ENCODE data around the gene C3orf38. TPM values are rescaled to one million over a fixed set of nuclear protein-coding genes. Genes with fewer than 3 reads are reported as not detected.
"Not testable (repeated sequence)": the region's sequence is repeated elsewhere in the genome, so short reads cannot be mapped to it uniquely, and the experiment has no call there.

The C3orf38 gene
- 76.1 TPM for total RNA-seq

GRCh38 chr3:88149509-88150362 lies at the start of gene C3orf38:
TSS of gene C3orf38 (plus strand) at chr3:88149959. CDS start at chr3:88150053, 94 bp downstream.
- Histone ChIP-seq H3K27me3 (ENCODE audit: insufficient read depth, low read length) (no peaks in the 10 kb centered on the region), H3K4me3 (ENCODE audit: low read length) (peak within 1 kb of the TSS; percentile 96), H3K4me1 (ENCODE audit: insufficient read depth, low read length) (peaks cover 40% of the 10 kb centered on the region)

GRCh38 chr3:88101142-88101541 lies 48.6 kb upstream of the C3orf38 start:
- Histone ChIP-seq H3K9me3 (ENCODE audit: low read depth, low read length) (no peaks in the 10 kb centered on the region), H3K27me3 (ENCODE audit: insufficient read depth, low read length) (no peaks in the 10 kb centered on the region), H3K4me1 (ENCODE audit: insufficient read depth, low read length) (no peaks in the 10 kb centered on the region), H3K4me3 (ENCODE audit: low read length) (no peak overlapping the region)

More at GRCh38 chr3:88149509-88150362, at the start of gene C3orf38:
- H3K9me3 ChIP-seq (ENCODE audit: low read depth, low read length) = no peaks in the 10 kb centered on the region

- no peaks in the 10 kb centered on the region for H3K27me3 ChIP-seq (ENCODE audit: insufficient read depth, low read length)
- no peaks in the 10 kb centered on the region for H3K4me1 ChIP-seq (ENCODE audit: insufficient read depth, low read length)
- no peaks in the 10 kb centered on the region for H3K9me3 ChIP-seq (ENCODE audit: low read depth, low read length)
- H3K4me3 ChIP-seq (ENCODE audit: low read length) = no peak overlapping the region
Measured at GRCh38 chr3:88105325-88105724, 44.4 kb upstream of the C3orf38 start.

- Histone ChIP-seq H3K4me3 (ENCODE audit: low read length) (no peak overlapping the region), H3K4me1 (ENCODE audit: insufficient read depth, low read length) (no peaks in the 10 kb centered on the region), H3K9me3 (ENCODE audit: low read depth, low read length) (no peaks in the 10 kb centered on the region), H3K27me3 (ENCODE audit: insufficient read depth, low read length) (no peaks in the 10 kb centered on the region)
Measured at GRCh38 chr3:88112289-88112688, 37.5 kb upstream of the C3orf38 start.

- peaks cover 4% of the 10 kb centered on the region for H3K4me1 ChIP-seq (ENCODE audit: insufficient read depth, low read length)
- no peaks in the 10 kb centered on the region for H3K27me3 ChIP-seq (ENCODE audit: insufficient read depth, low read length)
- no peaks in the 10 kb centered on the region for H3K9me3 ChIP-seq (ENCODE audit: low read depth, low read length)
- H3K4me3 ChIP-seq (ENCODE audit: low read length) = no peak overlapping the region
Measured at GRCh38 chr3:88113311-88114162, 36.2 kb upstream of the C3orf38 start.

- Histone ChIP-seq H3K4me1 (ENCODE audit: insufficient read depth, low read length) (peaks cover 4% of the 10 kb centered on the region), H3K9me3 (ENCODE audit: low read depth, low read length) (no peaks in the 10 kb centered on the region), H3K27me3 (ENCODE audit: insufficient read depth, low read length) (no peaks in the 10 kb centered on the region), H3K4me3 (ENCODE audit: low read length) (no peak overlapping the region)
Measured at GRCh38 chr3:88114878-88115549, 34.7 kb upstream of the C3orf38 start.

GRCh38 chr3:88117683-88118082 lies 32.1 kb upstream of the C3orf38 start:
- Histone ChIP-seq H3K4me1 (ENCODE audit: insufficient read depth, low read length) (peaks cover 4% of the 10 kb centered on the region), H3K27me3 (ENCODE audit: insufficient read depth, low read length) (no peaks in the 10 kb centered on the region), H3K9me3 (ENCODE audit: low read depth, low read length) (no peaks in the 10 kb centered on the region), H3K4me3 (ENCODE audit: low read length) (no peak overlapping the region)

DNA sequence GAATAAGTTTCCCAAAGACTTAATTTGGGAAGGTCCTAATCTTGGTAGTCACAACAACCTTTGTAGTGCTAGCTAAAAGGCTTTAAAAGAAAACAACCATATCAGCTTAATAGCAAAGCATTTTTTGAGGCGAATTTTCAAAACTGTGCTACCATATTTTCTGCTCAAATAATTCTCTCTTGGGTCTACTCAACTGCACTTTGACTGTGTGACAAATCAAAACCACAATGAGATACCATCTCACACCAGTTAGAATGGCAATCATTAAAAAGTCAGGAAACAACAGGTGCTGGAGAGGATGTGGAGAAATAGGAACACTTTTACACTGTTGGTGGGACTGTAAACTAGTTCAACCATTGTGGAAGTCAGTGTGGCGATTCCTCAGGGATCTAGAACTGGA lies 31.2 kb upstream of the C3orf38 start:
- H3K4me1 ChIP-seq (ENCODE audit: insufficient read depth, low read length); H3K4me3 ChIP-seq (ENCODE audit: low read length); H3K9me3 ChIP-seq (ENCODE audit: low read depth, low read length); H3K27me3 ChIP-seq (ENCODE audit: insufficient read depth, low read length): not testable (repeated sequence)

DNA sequence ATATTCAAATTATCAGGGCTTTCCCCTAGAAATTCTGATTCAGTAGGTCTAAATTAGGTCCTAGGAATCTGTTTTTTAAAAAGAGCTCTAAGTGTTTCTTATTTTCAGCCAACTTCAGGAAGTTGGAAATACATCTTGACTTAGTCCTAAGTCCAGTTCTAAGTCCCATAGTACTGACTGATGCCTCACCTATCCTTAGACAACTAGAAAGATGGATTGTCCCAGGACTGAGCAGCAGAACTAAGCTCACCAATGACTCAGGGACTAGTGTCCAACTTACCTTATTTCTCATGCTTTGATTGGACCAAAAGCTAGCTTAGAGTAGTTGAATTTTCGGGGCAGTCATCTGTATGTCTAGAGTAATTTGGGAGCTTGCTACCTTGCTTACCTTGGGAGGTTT lies 26.2 kb upstream of the C3orf38 start:
- H3K27me3 ChIP-seq (ENCODE audit: insufficient read depth, low read length) = no peaks in the 10 kb centered on the region
- H3K4me1 ChIP-seq (ENCODE audit: insufficient read depth, low read length) = no peaks in the 10 kb centered on the region
- H3K4me3 ChIP-seq (ENCODE audit: low read length) = no peak overlapping the region
- H3K9me3 ChIP-seq (ENCODE audit: low read depth, low read length) = no peaks in the 10 kb centered on the region

DNA sequence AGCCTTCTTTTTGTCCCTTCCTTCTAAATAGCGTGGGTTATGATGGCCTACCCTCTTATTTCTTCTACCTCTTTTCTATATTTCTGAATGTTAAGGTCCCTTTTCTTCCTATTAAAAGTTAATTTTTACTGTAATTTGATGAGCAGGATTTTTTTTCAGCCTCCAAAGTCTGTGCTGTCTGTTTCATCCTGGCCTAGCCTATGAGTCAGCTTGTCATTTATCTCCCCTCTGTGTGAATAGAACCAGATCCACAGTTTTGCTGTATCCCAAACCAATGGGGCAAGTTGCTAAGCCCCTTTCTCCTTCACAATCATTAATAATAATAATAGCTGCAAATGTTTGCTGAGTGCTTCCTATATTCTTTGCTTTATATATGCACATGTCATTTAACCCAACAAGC lies 18.1 kb upstream of the C3orf38 start:
- H3K27me3 ChIP-seq (ENCODE audit: insufficient read depth, low read length) = no peaks in the 10 kb centered on the region
- H3K9me3 ChIP-seq (ENCODE audit: low read depth, low read length) = no peaks in the 10 kb centered on the region
- H3K4me1 ChIP-seq (ENCODE audit: insufficient read depth, low read length) = no peaks in the 10 kb centered on the region
- H3K4me3 ChIP-seq (ENCODE audit: low read length) = no peak overlapping the region

DNA sequence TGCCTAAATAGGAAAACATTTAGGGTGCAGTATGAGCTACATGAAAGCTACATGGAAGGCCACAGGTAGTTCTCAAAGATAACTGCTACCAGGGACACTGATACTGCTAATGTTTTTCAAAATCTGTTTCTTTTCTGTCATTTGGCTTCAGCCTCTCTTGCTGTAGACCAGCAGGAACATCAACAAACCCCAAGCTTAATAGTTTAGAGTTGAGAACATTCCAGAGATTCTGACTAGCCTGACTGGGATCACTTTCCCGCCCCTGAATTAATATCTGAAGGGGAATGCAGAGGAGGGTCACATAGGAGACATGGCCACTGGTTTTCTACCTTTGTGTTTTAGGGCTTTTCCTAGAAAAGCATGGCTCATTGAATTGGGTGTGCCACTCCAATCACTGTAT lies 16.9 kb upstream of the C3orf38 start:
- Histone ChIP-seq H3K27me3 (ENCODE audit: insufficient read depth, low read length) (no peaks in the 10 kb centered on the region), H3K4me3 (ENCODE audit: low read length) (no peak overlapping the region), H3K9me3 (ENCODE audit: low read depth, low read length) (no peaks in the 10 kb centered on the region), H3K4me1 (ENCODE audit: insufficient read depth, low read length) (no peaks in the 10 kb centered on the region)

- H3K4me1 ChIP-seq (ENCODE audit: insufficient read depth, low read length) = no peaks in the 10 kb centered on the region
- H3K27me3 ChIP-seq (ENCODE audit: insufficient read depth, low read length) = no peaks in the 10 kb centered on the region
- H3K9me3 ChIP-seq (ENCODE audit: low read depth, low read length) = no peaks in the 10 kb centered on the region
- no peak overlapping the region for H3K4me3 ChIP-seq (ENCODE audit: low read length)
Measured at GRCh38 chr3:88133711-88134263, 16.0 kb upstream of the C3orf38 start.

DNA sequence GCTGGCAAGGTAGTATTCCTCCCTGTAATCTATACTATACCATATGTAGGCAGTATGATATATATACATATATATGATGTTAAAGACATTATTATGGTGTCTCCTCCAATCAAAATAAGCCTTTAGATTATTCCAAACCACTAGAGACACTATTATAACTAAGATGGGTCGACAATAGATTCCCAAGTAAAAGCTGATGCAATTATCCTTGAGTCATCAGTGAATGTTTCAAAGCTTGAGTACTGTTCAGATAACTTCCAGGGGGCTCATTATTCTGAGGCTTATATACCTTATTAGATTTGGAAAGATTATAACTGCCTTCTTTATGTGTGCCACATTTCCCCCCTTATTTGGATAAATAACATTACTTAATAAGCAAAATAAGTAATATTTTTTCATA lies 11.9 kb upstream of the C3orf38 start:
- Histone ChIP-seq H3K4me3 (ENCODE audit: low read length) (no peak overlapping the region), H3K4me1 (ENCODE audit: insufficient read depth, low read length) (no peaks in the 10 kb centered on the region), H3K27me3 (ENCODE audit: insufficient read depth, low read length) (no peaks in the 10 kb centered on the region), H3K9me3 (ENCODE audit: low read depth, low read length) (no peaks in the 10 kb centered on the region)

GRCh38 chr3:88141458-88142083 lies 8.2 kb upstream of the C3orf38 start:
- no peaks in the 10 kb centered on the region for H3K9me3 ChIP-seq (ENCODE audit: low read depth, low read length)

More at GRCh38 chr3:88141458-88142083, 8.2 kb upstream of the C3orf38 start:
- H3K27me3 ChIP-seq (ENCODE audit: insufficient read depth, low read length) = no peaks in the 10 kb centered on the region
- no peaks in the 10 kb centered on the region for H3K4me1 ChIP-seq (ENCODE audit: insufficient read depth, low read length)
- H3K4me3 ChIP-seq (ENCODE audit: low read length) = no peak overlapping the region

All from mononuclear cell (primary cell).